ENCODE results near the gene MYOC. TPM values are rescaled to one million over a fixed set of nuclear protein-coding genes. Genes with fewer than 3 reads are reported as not detected.

MYOC gene
- total and polyA plus RNA-seq, 2 donors from 2014 or later, result 0.66 TPM; not detected in 1

- peaks cover 0 to 6% (median 0%) of the 10 kb centered on the region in 3 donors for H3K4me1 ChIP-seq (ENCODE audit: control insufficient read depth in 2 of 3, insufficient read depth in 2 of 3, low read depth in 1 of 3, low read length in 3 of 3)
- no peaks in the 10 kb centered on the region for H3K9me3 ChIP-seq (ENCODE audit: control insufficient read depth in 2 of 3, insufficient read depth in 1 of 3, low read length in 3 of 3)
- no peak overlapping the region for H3K27ac ChIP-seq (ENCODE audit: low read depth in 2 of 2, low read length in 2 of 2)
- TF ChIP-seq CTCF (IDR thresholded peaks at IDR 0.05; ENCODE audit: borderline replicate concordance, extremely low read depth, insufficient read depth), result no peak
- H3K36me3 ChIP-seq (ENCODE audit: control insufficient read depth in 2 of 3, insufficient read depth in 3 of 3, low read length in 3 of 3), result no peaks in the 10 kb centered on the region
- DNase-seq (no peak), FAIRE-seq (no peak)
- H3K27me3 ChIP-seq (ENCODE audit: control insufficient read depth, insufficient read depth, low read length), result no peaks in the 10 kb centered on the region
- intact Hi-C loops (cut with DNase I), result loop anchor here (10.0 kb wide), 1 partner anchor 345 kb away; no protein-coding TSS in a partner anchor
- no peak overlapping the region for H3K4me3 ChIP-seq (ENCODE audit: low read length in 3 of 3)
- no peak overlapping the region for H3K9ac ChIP-seq (ENCODE audit: low read length in 3 of 3)
Measured at GRCh38 chr1:171640225-171640624, 12.3 kb downstream of the MYOC start.

GRCh38 chr1:171637928-171638576 is 14.4 kb downstream of the MYOC start:
- Histone ChIP-seq H3K4me1 (ENCODE audit: control insufficient read depth in 2 of 3, insufficient read depth in 2 of 3, low read depth in 1 of 3, low read length in 3 of 3) (no peaks in the 10 kb centered on the region), H3K9ac (ENCODE audit: low read length in 3 of 3) (no peak overlapping the region), H3K27ac (ENCODE audit: low read depth in 2 of 2, low read length in 2 of 2) (no peak overlapping the region), H3K4me3 (ENCODE audit: low read length in 3 of 3) (no peak overlapping the region), H3K36me3 (ENCODE audit: control insufficient read depth in 2 of 3, insufficient read depth in 3 of 3, low read length in 3 of 3) (no peaks in the 10 kb centered on the region), H3K9me3 (ENCODE audit: control insufficient read depth in 2 of 3, insufficient read depth in 1 of 3, low read length in 3 of 3) (no peaks in the 10 kb centered on the region), H3K27me3 (ENCODE audit: control insufficient read depth, insufficient read depth, low read length) (no peaks in the 10 kb centered on the region)
- intact Hi-C loops (cut with DNase I), result no loop called here
- DNase-seq (no peak), FAIRE-seq (no peak)
- no peak for TF ChIP-seq CTCF (IDR thresholded peaks at IDR 0.05; ENCODE audit: borderline replicate concordance, extremely low read depth, insufficient read depth)

GRCh38 chr1:171636141-171636540 is 16.3 kb downstream of the MYOC start:
- Histone ChIP-seq H3K27ac (ENCODE audit: low read depth in 2 of 2, low read length in 2 of 2) (no peak overlapping the region), H3K36me3 (ENCODE audit: control insufficient read depth in 2 of 3, insufficient read depth in 3 of 3, low read length in 3 of 3) (no peaks in the 10 kb centered on the region), H3K4me1 (ENCODE audit: control insufficient read depth in 2 of 3, insufficient read depth in 2 of 3, low read depth in 1 of 3, low read length in 3 of 3) (no peaks in the 10 kb centered on the region), H3K4me3 (ENCODE audit: low read length in 3 of 3) (no peak overlapping the region), H3K9me3 (ENCODE audit: control insufficient read depth in 2 of 3, insufficient read depth in 1 of 3, low read length in 3 of 3) (no peaks in the 10 kb centered on the region), H3K9ac (ENCODE audit: low read length in 3 of 3) (no peak overlapping the region), H3K27me3 (ENCODE audit: control insufficient read depth, insufficient read depth, low read length) (no peaks in the 10 kb centered on the region)
- intact Hi-C loops (cut with DNase I), result no loop called here
- no peak for TF ChIP-seq CTCF (IDR thresholded peaks at IDR 0.05; ENCODE audit: borderline replicate concordance, extremely low read depth, insufficient read depth)
- FAIRE-seq (no peak), DNase-seq (peak in 1 of 5 donors; percentile 13)

- H3K27me3 ChIP-seq (ENCODE audit: control insufficient read depth, insufficient read depth, low read length), result no peaks in the 10 kb centered on the region
- H3K4me3 ChIP-seq (ENCODE audit: low read length in 3 of 3), result no peak overlapping the region
- no peaks in the 10 kb centered on the region for H3K4me1 ChIP-seq (ENCODE audit: control insufficient read depth in 2 of 3, insufficient read depth in 2 of 3, low read depth in 1 of 3, low read length in 3 of 3)
- H3K9me3 ChIP-seq (ENCODE audit: control insufficient read depth in 2 of 3, insufficient read depth in 1 of 3, low read length in 3 of 3), result no peaks in the 10 kb centered on the region
- DNase-seq, result no peak
- H3K27ac ChIP-seq (ENCODE audit: low read depth in 2 of 2, low read length in 2 of 2), result no peak overlapping the region
- no peak for FAIRE-seq
- no peak for TF ChIP-seq CTCF (IDR thresholded peaks at IDR 0.05; ENCODE audit: borderline replicate concordance, extremely low read depth, insufficient read depth)
- intact Hi-C loops (cut with DNase I), result no loop called here
- H3K36me3 ChIP-seq (ENCODE audit: control insufficient read depth in 2 of 3, insufficient read depth in 3 of 3, low read length in 3 of 3), result no peaks in the 10 kb centered on the region
- no peak overlapping the region for H3K9ac ChIP-seq (ENCODE audit: low read length in 3 of 3)
Measured at GRCh38 chr1:171635661-171636060, 16.8 kb downstream of the MYOC start.

All from kidney (tissue), 14 donors.